DMS53 treated with DMSO at 0.1 percent for 48 hours (cell line): ENCODE results near the gene SARDH.

Experiments
- DNase-seq: peaks from one replicate; lab custom pipeline; 2025; ENCODE audit not compliant: unreplicated experiment; lab: John Stamatoyannopoulos, UW

The SARDH gene

DNA sequence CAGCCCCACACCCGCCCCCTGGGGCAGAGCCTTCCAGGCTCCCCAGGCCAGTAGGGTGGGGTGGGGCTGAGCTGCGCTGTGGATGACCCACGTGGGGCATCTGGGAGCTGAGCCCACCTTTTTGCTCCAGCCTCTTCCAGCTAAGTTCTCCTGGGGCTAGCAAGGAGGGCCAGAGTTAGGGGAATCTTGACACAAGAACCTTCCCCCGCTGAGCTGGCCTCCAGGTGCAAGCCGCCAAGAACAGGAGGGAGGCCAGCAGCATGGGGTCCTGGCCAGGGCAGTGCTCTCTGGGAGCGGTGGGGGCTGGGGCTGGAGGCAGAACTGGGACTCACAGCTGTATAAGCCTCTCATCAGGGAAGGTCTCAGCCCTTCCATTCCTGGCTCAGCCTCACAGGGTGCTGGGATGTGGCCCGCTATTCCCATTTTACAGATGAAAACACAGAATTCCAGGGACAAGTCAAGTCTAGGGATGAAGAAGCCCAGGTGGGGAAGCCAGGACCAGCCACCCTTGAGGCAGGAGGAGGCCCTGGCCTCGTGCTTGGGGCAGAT, 21.5 kb downstream of the SARDH start:
- DNase-seq, result no peak

DNA sequence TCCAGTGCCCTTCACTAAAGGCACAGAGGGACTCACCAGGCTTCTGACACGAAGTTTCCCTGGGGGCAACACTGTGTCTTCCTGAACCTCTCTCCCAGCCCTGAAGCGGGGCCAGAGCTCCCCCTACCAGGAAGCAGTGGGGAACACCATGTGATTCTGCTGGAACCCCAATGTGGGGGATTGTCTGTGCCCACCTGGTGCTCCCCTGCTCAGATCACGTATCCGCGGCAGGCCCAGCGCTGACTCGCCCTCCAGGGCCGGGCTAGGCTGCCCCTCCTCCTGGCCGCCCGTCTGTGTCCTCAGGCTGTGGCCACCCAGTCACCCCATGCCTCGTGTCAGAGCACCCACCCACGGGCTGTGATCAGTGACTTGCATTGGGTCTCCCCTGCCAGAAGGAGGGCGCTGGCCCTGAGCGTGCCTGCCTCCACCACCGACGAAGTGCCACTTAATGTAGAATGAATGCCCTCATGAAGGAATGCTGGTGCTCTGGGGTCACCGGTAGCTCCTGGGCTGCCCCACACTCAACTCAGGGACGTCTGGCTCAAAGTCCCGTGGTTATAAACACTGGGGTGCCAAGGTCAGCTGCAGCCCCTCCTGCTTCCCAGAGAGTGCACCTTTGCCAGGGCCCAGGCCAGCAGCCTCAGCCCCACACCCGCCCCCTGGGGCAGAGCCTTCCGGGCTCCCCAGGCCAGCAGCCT, 22.1 kb downstream of the SARDH start:
- no peak for DNase-seq

DNA sequence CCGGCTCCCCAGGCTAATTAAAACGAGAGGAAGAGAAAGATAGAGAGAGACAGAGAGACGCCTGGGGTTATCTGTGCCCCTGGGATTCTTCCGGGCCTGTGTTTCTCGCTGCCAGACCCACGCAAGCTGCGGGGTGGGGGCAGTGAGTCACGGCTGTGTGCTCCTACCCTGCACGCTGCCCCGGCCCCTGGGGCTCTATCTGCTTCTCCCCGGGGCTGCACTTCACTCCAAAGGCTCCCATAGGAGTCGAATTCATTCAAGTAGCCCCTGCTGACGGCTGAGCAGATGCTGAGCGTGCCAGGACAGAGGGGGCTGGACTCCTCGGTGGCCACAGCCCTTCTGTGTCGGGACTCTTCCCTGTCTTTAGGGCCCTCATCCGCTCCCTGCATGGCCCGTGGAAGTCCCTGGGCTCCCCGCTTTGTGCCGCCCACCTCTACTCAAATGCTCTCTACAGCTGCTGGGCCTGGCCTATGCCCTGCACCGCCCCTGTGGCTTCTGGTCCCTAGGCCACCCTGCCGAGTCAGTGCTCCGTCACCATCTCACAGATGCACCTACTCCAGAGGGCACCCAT, 22.8 kb downstream of the SARDH start:
- DNase-seq, result no peak

DNA sequence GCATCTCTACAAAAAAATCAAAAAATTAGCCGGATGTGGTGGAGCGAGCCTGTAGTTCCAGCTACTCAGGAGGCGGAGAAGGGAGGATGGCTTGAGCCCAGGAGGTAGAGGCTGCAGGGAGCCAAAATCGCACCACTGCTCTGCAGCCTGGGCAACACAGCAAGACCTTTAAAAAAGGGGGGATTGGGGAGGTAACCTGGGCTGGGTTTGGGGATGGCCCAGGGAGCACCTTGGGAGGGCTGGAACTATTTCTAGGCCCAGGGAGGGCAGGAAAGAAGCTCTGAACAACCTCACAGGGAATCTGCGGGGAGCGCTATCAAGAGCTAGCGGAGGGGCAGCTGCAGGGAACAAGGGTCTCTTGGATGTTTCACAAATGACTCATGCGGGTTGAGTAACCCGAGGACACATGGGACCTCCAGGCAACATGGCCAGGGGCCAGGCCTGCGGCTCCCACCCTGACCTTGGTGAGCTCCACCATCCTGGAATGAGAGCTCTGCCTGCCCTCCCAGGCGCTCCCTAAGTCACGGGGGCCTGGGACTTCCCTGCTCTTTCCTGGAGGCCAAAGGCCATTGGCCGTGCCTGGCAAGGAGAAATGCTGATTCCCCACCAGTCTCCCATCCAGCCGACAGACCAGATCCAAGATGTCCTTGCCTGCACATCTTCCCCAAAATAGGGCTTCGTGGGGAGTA, 23.4 kb downstream of the SARDH start:
- no peak for DNase-seq

DNA sequence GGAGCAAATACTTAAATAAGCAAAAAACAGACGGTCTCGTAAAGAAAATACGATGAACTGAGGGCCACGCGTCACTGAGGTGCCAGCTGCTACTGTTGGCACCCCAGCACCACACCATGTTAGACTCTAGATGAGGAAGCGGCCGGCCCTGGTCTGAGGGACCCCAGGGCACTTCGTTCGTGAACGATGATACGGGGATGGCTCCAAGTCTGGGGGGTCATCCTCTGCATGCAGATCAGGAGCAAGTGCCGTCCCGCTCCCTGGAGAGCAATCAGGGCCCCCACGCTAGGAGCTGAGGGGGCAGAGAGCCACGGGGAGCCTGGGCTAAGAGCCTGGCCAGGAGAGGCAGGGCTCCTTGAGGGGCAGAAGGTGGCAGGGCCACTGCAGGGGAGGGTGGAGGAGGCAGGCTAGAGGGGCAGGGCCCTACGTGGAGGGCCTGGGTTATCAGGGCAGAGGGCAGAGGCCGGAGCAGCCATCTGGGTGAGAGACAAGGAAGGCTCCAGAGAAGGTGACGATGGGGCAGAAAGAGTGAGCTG, 24.1 kb downstream of the SARDH start:
- no peak for DNase-seq

DNA sequence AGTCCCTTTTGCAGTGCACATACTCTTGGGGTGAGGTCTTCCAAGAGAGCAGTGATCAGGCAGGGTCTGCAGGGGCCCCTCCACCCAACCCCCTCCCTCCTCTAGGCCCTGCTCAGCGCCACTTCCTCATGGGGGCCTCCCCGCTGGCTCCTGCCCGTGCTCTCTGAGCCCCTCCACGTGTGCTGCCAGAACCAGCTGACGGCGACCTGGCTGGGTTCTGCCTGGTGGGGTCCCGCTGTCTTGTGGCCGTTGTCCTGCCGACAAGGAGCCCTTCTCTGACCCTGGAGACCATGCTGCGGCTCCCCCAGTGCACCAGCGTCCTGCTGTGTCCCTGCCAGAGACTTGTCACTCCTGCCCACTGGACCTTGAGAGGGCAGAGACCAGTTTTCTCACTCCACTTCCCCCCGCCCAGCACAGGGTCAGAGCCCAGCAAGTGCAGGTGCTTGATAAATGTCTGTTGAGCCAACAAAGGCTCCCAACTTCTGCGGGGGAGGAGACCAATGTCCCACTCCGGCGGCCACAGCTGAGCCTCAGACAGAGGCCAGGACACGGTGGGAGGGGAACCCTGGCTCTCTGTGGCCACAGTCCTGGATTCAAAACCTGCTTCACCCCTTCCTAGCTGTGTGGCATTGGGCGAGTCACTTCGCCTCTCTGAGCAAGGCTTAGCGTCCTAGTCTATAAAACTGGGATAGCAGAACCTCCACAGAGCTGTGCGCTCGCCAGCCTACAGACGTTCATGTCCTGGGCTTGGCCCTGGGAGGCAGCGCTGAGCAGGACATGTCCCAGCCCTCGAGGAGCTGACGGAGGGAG, 24.8 kb downstream of the SARDH start:
- no peak for DNase-seq

DNA sequence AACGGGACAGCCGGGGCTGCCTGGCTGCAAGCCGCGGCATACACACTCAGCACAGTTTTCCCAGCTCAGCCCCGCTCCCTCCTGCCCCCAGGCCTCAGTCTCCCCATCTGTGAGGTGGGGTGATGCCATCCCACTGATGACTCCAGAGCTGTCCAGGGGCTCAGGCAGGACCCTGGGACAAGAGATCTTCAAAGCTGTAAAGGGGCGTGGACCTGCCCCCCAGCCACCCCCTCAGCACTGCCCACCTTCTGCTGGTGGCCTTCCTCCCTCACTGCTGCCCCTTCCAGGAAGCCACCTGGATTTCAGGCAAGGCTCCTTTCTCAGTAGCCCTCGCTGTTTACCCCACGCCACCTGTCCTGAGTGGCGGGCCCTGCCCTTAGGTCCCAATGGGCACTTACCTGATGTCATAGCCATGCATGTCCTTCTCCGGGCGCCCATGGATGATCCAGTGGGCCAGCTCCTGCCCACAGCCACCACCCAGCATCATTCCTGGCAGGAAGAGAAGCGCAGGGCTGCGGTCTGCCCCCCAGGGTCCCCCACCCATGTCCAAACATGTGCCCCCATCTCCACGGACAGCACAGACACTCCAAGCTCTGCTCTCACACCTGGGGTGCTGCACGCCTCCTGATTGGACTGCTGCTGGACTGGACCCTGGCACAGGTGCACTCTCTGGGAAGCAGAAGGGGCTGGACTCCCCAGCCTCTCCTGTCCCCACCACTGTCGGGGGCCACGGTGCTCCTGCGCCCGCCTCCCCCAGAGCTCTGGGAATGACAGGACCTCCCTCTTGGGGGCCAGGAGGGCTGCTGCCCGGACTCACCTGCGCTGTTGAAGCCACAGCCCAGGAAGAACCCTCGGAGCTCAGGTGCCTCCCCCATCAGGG, 25.7 kb downstream of the SARDH start:
- DNase-seq, result no peak

DNA sequence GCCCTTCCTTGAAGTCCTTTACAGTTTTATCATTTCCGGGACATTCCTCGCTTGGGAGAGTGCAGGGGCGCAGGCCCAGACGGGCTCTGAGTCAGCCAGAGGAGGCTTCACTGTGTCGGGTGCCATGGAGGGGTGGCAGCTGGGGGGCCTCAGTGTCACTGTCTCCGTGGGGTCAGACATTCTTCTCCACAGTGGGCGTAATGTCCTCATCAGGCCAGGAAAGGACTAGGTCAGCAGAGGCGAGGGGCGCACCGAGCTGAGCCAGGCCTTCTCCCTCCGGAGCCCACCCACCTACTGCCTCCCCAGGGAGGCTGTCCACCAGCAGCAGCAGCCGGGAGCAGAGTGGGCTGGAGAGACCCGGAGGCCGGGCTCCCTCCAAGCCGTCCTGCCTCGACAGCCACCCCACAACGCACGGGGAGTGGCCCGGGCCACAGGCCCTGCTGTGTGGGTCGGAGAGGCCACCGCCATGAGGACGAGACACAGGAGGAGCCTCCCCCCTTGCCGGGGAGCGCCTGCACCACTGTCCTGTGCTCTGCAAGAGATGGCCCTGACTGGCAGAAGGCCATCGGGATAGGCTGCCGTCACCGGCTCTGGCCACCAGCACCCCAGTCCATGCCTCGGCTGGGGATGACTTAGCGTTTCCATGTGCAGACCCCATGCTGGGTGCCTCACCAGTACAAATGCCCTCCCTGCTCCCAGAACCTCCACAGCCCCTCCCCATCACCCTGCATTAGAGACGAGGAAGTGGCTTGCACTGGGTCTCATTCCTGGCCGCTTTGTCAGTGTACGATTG, 26.5 kb downstream of the SARDH start:
- no peak for DNase-seq

DNA sequence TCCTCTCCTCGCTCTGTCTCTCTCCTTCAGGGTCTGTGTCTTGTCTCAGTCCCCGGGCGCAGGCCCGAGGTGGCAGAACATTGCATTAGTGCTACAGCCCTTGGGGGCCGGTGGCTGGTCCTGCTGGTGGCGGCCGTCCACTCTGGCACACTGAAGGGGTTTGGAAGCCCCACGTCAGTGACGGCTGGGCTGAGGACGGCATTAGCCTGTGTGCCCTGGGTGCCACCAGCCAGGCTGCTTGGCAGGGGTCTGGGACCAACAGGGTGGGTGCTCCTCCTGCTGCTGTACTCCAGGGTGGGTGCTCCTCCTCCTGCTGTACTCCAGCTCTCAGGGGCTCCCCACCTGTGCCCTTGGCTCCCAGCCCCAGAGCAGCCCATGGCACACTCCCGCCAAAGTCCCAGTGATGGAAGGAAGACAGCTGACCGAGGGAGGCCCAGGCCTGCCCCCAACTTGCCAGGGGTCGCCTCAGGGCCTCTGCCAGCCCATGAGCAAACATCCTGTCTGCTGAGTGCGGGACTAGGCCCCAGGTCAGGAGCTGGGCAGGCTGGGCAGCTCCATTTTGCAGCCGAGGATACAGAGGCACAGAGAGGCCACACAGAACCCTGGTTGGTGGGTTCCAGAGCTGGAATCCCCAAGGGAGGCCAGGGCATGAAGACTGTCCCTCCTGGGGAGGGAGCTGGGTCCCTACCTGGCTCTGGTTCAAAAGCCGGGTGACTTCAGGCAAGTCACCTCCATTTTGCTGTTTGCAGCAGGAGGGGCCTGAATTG, 27.3 kb downstream of the SARDH start:
- no peak for DNase-seq

DNA sequence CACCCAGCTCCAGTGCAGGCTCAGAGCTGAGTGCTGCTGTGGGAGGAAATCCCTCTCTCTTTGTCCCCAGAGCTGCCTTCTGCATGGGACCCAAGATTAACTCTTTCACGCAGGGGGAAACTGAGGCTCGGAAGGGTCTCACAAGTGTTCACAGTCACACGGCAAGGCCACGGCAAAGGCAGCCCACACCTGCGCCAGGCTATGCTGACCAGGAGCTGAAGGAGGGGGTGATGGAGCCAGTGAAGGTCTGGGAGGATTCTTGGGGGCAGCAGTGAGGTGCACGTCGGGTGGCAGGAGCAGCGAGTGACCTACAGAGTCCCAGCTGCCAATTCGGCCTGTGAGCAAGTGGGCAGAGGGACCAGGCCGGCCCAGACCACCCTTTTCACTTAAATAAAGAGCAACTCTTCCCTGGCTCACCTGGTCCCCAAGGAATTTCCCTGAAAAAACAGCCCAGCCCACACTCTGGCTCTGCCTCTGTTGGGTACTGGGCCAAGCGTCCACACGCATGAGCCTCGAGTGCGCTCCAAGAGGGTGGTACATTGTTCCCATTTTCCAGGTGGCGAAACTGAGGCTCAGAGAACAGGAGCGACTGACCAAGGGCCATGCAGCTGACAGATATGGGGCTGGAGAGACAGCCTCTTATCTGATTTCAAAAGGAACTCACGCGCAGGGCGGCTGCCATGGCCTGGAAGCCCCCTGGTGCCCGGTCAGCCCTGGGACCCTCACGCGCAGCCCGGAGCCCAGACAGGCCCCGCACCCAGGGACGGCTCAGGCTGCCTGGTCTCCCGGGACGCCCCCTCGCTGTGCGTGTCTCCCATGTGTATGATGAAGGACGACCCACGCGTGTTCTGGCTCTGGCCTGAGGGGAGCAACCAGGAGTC, 28.2 kb downstream of the SARDH start:
- DNase-seq, result no peak

DNA sequence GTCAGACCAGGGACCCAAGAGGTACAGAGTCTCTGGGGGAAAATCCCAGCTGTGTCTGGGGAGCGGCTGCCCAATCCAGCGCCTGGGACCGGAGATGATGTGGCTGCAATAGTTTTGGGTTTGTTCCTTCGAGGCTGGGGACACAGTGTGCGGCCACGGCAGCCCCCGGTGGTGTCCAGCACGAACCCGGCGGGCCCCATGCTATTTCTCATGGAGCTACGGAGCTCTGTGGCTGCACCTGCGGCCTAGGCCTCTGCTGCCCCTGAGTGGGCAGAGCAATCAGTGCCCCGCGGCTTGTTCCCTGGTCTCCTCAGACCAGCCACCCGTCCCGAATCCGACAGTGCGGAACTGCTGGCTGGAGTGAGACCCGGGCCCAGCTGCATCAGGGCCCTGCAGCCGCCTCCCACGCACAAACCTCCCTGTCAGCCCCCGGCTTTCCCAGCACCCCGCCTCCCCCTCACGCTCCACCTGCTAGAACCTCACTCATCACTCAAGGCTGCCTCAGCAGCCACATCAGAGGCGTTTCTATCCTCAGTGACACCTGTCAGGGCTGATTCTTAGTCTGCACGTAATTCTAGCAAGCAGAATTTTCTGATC, 29.0 kb downstream of the SARDH start:
- peak; percentile 50 for DNase-seq

DNA sequence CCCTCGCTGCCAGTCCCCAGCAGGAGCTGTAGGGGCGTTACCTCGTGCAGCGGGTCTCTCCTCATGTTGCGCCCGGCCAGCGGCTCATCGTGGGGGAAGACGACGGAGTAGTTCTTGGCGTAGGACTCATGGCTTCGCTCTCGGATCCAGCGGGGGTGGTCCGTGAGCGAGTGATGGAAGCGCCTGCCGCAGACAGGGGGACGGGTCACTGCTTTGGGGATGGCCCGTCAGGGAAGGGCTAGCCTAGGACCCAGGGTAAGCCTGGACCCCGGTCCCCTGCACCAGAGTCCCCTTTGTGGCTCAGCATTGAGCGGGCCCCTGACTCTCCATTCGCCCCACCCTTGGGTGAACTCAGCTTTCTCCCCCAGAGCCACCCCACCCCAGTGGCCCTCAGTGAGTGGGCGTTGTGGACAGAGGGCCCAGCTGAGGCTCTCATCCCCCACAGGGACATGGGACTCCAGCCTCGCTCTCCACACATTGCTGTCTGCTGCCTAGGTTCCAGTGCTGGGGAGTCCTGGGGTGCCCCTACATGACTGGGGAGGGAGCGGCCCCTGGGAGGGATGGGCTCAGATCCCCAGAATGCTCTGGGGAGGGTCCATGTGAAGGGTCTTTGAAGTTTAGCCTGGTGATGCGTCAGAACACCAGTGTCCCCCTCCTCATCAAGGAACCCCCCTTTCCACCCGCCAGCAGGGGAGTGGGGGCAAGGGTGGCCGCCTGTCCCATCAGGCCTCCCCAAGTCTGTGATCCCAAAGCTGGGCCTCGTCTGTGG, 29.7 kb downstream of the SARDH start:
- no peak for DNase-seq

DNA sequence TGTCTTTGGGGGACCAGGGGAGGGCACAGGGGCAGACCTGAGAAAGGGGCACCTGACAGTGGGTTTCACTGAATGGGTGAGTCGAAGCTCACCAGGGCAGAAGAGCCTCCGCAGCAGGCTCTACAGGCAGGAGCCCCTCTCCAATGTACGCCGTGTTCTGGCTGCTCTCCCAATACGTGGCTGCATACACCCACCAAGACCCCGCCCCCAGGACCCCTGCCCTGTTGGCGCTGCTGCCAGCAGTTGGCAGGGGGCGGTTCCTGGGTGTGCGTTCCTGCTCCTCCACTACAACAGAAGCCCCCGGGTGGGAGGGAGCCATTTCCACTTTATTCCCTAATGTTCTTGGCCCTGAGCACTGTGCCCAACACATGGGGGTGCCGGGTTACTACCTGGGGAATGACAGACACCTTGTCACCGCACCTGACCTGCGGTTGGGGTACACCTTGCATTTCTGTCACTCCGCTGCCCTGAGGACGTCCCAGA, 30.3 kb downstream of the SARDH start:
- DNase-seq, result no peak

DNA sequence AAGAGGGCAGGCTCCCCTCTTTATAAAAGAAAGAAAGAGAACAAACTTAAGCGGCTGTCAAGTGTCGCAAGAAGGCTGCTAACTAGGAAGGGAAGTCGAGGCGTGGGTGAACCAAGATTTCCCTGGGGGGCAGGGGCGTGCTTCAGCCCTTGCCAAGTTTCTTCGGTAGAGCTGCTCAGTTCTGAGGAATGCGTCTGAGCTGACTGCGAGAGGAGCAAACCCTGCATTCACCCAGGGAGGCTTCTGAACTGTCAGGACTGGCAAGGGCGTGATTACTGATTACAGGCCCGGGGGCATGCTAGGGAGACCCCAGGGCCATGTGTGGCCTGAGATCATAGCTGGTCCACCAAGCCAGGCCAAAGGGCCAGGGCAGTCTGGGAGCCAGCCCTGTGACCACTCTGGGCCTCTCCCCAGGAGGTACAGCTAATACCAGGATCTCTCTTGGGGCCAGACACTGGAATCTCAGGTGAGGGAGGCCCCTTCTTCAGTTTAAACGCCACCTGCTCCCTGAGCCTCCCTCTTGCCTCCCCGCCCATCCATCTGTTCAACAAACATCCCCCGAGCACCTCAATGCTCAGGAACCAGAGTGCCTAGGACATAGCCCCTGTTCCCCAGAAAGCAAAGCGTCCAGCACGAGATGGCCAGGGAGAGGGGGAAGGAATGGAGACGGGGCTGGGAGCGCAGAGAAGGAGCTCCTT, 30.9 kb downstream of the SARDH start:
- no peak for DNase-seq

DNA sequence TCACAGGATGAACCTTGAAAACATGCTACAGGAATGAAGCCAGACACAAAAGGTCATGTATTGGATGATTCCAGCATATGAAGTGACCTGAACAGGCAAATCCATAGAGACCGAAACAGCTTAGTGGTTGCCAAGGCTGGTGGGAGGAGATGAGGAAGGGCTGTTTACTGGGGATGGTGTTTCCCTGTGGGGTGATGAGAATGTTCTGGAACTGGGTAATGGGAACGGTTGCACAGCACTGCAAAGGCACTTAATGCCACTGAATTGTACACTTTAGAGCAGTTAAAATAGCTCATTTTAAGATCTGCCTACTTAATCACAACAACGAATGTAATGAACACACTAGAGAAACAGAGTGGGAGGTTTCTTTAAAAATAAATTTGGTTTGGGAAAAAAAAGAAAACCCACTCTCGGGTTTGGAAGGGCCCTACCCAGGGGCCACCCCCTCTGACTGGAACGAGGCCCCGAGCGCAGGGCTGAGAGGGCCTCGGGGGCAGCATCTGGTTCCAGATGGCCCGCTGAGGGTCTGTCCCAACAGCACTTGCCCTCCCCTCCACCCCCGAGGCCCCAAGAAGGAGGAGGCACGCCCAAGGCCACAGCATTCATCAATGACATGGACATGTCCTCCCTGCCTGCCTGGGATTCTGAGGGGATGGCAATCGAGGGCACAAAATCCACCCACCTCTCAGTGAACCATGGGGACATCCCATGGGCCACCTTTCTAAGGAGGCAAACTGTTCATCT, 31.7 kb downstream of the SARDH start:
- no peak for DNase-seq
